ENCODE measurements around the gene NCEH1. TPM values are rescaled to one million over a fixed set of nuclear protein-coding genes. Genes with fewer than 3 reads are reported as not detected.
A peak's percentile ranks its signal among the peaks of the same experiment; 100 is the strongest.
"Not testable (repeated sequence)": the region's sequence is repeated elsewhere in the genome, so short reads cannot be mapped to it uniquely, and the experiment has no call there.

NCEH1 gene
- total and polyA plus RNA-seq, 2 experiments from 2014 or later: 3.2 to 8.0 TPM

DNA sequence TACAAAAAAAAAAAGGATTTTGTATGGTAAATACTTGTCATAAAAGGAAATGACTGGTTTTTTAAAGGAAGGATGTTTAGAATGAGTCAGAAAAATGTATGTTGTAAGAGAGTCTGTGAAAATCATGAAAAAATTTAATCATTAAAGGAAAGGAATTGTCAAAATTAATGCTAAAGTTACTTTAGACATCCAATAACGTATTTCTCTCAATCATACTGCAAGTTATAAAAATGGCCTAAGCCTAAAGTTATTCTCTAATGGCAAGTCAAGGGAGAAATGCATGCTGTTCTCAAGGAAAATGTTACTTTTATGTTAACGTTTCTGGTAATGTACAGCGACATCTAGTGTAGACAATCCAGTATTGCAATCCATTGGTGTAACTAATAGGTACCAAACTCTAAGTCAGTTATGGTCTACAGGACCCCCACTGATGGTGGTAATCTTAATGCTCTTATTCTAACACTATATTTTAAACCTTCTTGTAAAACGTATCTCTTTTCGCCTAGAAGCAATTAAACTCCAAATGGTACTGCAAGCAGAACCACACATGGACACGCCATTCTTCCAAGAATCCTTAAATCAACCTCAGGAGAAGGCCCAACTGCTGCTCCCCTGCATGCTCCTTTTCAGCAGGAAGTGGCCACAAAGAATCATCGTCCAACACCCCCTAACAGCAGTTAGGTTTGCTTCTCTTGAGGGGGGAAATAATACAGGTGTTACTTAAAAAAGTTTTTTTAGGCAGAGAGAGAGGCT is 35.2 kb downstream of the NCEH1 start:
- H3K27ac ChIP-seq: peak overlapping the region; percentile 82
- peak; percentile 64 to 74 for DNase-seq (ENCODE audit: low read depth in 1 of 2, low spot score in 1 of 2)

DNA sequence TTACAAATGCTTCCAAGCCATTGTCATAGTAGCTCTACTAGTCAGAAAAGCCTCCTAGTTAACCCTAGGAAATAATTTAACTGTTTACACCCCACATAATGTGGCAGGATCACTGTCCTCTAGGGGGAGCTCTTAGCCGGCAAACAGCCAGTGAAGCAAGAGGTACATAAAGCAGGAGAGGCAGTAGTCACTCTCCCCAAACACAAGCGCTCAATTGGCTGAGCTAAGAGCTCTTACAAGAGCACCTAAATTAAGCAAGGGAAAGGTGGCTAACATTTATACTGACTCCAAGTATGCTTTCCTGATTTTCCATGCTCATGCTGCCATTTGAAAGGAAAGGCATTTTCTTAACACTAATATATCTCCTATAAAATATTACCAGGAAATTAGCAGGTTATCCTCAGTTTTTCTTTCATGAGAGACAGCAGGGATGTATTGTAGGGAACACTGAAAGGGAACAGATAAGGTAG is 37.6 kb downstream of the NCEH1 start:
- TF ChIP-seq, protein P1, sequence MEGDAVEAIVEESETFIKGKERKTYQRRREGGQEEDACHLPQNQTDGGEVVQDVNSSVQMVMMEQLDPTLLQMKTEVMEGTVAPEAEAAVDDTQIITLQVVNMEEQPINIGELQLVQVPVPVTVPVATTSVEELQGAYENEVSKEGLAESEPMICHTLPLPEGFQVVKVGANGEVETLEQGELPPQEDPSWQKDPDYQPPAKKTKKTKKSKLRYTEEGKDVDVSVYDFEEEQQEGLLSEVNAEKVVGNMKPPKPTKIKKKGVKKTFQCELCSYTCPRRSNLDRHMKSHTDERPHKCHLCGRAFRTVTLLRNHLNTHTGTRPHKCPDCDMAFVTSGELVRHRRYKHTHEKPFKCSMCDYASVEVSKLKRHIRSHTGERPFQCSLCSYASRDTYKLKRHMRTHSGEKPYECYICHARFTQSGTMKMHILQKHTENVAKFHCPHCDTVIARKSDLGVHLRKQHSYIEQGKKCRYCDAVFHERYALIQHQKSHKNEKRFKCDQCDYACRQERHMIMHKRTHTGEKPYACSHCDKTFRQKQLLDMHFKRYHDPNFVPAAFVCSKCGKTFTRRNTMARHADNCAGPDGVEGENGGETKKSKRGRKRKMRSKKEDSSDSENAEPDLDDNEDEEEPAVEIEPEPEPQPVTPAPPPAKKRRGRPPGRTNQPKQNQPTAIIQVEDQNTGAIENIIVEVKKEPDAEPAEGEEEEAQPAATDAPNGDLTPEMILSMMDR (IDR thresholded peaks at IDR 0.05; ENCODE audit: low read depth, low read length): peak; percentile 80
- Histone ChIP-seq H3K27me3 (no peaks in the 10 kb centered on the region), H3K36me3 (no peaks in the 10 kb centered on the region), H3K27ac (peak overlapping the region; percentile 20), H3K4me3 (no peak overlapping the region), H3K4me1 (ENCODE audit: low read depth) (peaks cover 27% of the 10 kb centered on the region), H3K9me3 (ENCODE audit: low read depth) (no peaks in the 10 kb centered on the region)
- peak; percentile 74 to 80 for DNase-seq (ENCODE audit: low read depth in 1 of 2, low spot score in 1 of 2)

More for the DNA sequence above, 35.2 kb downstream of the NCEH1 start:
- no peaks in the 10 kb centered on the region for H3K9me3 ChIP-seq (ENCODE audit: low read depth)
- H3K4me3 ChIP-seq: no peak overlapping the region
- TF ChIP-seq, protein P1 (IDR thresholded peaks at IDR 0.05; ENCODE audit: low read depth, low read length): peak; percentile 76
- H3K36me3 ChIP-seq: no peaks in the 10 kb centered on the region
- peaks cover 20% of the 10 kb centered on the region for H3K4me1 ChIP-seq (ENCODE audit: low read depth)
- H3K27me3 ChIP-seq: no peaks in the 10 kb centered on the region

GRCh38 chr3:172669021-172669420 is 41.8 kb downstream of the NCEH1 start:
- Histone ChIP-seq H3K9me3 (ENCODE audit: low read depth) (no peaks in the 10 kb centered on the region), H3K36me3 (no peaks in the 10 kb centered on the region), H3K4me3 (no peak overlapping the region), H3K4me1 (ENCODE audit: low read depth) (peaks cover 15% of the 10 kb centered on the region), H3K27ac (no peak overlapping the region), H3K27me3 (no peaks in the 10 kb centered on the region)
- TF ChIP-seq, protein P1 (IDR thresholded peaks at IDR 0.05; ENCODE audit: low read depth, low read length): no peak
- no peak for DNase-seq (ENCODE audit: low read depth in 1 of 2, low spot score in 1 of 2)

DNA sequence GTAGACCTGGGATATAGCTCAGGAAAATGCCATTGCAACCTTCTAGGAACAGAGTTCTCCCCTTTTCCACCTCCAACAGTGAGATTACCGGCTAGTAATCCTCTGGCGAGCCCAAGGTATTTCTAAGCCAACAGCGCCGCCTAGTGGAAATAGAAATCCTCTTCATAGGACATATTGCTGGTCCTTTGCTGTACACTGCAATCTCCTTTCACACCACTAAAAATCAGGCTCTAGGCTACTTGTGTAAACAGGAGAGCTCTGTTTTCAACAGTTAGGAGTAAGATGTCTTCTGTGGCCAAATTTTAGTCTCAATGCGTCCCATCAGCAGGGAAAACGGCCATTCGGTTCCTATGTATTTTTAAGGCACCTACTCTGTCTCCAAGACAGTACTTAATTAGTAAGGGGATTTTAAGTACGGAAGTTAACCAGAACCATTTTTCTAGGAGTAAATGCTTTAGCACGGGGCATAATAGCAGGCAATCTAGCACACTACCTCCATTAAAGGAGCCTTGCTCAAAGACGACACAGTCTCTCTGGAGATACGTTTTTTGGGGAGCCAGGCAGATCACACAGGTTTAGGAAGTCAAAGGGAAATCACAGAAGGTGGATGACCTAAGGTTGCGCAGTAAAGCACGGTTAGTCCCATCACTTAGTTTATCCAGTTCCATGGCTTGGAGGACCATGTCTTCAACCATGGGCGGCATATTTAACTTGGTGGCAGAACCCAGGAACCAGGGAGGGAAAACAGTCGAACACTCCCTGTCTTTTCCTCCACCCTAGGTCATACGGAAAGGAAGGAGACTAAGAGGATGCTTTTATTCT is 43.8 kb downstream of the NCEH1 start:
- Histone ChIP-seq H3K27me3 (no peaks in the 10 kb centered on the region), H3K4me3 (no peak overlapping the region), H3K4me1 (ENCODE audit: low read depth) (peaks cover 6% of the 10 kb centered on the region), H3K27ac (no peak overlapping the region), H3K9me3 (ENCODE audit: low read depth) (no peaks in the 10 kb centered on the region), H3K36me3 (no peaks in the 10 kb centered on the region)
- DNase-seq (ENCODE audit: low read depth in 1 of 2, low spot score in 1 of 2): peak; percentile 90 to 95
- TF ChIP-seq, protein P1 (IDR thresholded peaks at IDR 0.05; ENCODE audit: low read depth, low read length): peak; percentile 81

DNA sequence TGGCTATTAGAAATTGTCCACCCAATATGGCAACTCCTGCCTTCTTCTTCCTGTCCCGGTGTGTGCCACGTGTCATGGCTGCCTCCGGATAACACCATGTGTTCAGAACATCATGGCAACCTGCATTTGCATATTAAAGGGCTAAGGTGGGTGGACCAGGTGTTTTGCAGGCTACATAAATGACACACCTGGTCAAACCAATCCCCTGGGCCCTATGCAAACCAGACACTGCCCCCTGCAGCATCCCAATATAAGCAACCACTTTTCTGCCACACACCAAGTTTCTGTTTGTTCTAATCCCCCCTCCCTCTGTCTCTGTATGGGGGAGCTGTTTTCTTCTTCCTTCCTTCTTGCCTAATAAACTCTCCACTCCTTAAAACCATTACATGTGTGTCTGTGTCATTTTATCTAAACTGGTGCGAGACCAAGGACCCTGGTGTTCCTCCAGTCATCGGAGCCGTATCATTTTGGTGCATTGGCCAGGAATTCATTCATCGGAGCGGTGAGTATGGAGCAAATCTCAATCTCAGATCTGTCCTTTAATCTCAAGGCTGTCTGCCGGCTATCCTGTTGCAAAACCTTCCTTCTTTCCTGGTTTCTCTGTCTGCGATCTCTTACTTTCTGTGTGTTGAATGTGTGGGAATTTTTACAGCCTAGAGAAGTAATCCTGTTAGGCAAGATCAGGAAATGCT is 44.5 kb downstream of the NCEH1 start:
- Histone ChIP-seq H3K4me3 (no peak overlapping the region), H3K4me1 (ENCODE audit: low read depth) (peaks cover 6% of the 10 kb centered on the region), H3K9me3 (ENCODE audit: low read depth) (no peaks in the 10 kb centered on the region), H3K27me3 (no peaks in the 10 kb centered on the region), H3K36me3 (no peaks in the 10 kb centered on the region), H3K27ac (no peak overlapping the region)
- TF ChIP-seq, protein P1 (IDR thresholded peaks at IDR 0.05; ENCODE audit: low read depth, low read length): peak; percentile 51
- DNase-seq (ENCODE audit: low read depth in 1 of 2, low spot score in 1 of 2): peak in 1 of 2 donors; percentile 73

DNA sequence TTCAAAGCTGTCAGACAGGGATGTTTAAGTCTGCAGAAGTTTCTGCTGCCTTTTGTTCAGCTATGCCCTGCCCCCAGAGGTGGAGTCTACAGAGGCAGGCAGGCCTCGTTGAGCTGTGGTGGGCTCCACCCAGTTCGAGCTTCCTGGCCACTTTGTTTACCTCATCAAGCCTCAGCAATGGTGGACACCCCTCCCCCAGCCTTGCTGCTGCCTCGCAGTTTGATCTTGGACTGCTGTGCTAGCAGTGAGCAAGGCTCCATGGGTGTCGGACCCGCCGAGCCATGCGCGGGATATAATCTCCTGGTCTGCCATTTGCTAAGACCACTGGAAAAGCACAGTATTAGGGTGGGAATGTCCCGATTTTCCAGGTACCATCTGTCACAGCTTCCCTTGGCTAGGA is 45.4 kb downstream of the NCEH1 start:
- H3K4me3 ChIP-seq; H3K4me1 ChIP-seq (ENCODE audit: low read depth); H3K27me3 ChIP-seq; DNase-seq (ENCODE audit: low read depth in 1 of 2, low spot score in 1 of 2); H3K9me3 ChIP-seq (ENCODE audit: low read depth); H3K27ac ChIP-seq; H3K36me3 ChIP-seq: not testable (repeated sequence)

- DNase-seq (ENCODE audit: low read depth in 1 of 2, low spot score in 1 of 2); H3K4me1 ChIP-seq (ENCODE audit: low read depth); H3K9me3 ChIP-seq (ENCODE audit: low read depth); H3K27ac ChIP-seq; H3K27me3 ChIP-seq; H3K4me3 ChIP-seq; H3K36me3 ChIP-seq: not testable (repeated sequence)
Observed at GRCh38 chr3:172660421-172660820, 50.4 kb downstream of the NCEH1 start.
